Stimulated activated CD4-positive, alpha-beta T cell treated with anti-CD3 and anti-CD28 coated beads, Interleukin-1b, Interleukin-23, amount 100 ng/mL, for 1 hour (primary cell): ENCODE measurements around the gene DCAF15.
"Not testable (repeated sequence)": the region's sequence is repeated elsewhere in the genome, so short reads cannot be mapped to it uniquely, and the experiment has no call there.

ENCODE experiments used
- DNase-seq, 2 donors: peaks; one replicate each; pipeline ENCODE4 v3.0.0-alpha.2; 2020; ENCODE audit warnings: low read depth in 2 of 2

Gene DCAF15, protein sequence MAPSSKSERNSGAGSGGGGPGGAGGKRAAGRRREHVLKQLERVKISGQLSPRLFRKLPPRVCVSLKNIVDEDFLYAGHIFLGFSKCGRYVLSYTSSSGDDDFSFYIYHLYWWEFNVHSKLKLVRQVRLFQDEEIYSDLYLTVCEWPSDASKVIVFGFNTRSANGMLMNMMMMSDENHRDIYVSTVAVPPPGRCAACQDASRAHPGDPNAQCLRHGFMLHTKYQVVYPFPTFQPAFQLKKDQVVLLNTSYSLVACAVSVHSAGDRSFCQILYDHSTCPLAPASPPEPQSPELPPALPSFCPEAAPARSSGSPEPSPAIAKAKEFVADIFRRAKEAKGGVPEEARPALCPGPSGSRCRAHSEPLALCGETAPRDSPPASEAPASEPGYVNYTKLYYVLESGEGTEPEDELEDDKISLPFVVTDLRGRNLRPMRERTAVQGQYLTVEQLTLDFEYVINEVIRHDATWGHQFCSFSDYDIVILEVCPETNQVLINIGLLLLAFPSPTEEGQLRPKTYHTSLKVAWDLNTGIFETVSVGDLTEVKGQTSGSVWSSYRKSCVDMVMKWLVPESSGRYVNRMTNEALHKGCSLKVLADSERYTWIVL

DNA sequence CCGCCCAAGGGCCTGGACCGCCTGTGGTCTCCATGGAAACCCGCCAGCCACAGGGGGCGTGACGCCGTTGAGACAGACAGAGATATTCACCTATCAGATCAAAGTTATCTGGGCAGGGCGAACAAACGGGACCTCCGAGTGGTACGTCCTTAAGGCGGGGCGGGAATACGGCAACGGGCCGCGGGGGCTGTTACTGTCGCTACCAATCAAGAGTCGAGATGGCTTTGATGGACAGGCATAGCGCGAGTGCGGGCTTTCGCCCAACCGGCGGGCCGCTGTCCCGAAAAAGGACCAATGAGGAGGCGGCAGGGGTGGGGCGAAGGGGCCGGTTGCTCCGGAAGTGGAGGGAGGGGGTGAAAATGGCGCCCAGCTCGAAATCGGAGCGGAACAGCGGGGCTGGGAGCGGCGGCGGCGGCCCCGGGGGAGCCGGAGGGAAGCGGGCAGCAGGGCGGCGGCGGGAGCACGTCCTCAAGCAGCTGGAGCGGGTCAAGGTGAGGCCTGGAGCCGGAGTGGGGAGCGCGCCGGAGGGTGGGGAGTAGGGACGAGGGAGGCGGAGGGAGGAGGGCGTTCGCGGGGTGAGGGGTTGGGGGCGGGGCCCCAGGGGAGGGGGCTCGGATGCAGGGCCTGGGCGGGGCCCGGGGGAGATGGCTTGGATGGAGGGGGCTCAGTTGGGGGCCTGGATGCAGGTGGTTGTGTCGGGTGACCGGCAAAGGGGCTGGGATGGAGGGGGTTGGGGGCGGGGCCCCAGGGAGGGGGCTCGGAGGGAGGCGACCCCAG is at the start of gene DCAF15:
Gene DCAF15, plus strand, starts transcription at position 356 of the 777 bp plus-strand sequence. Its CDS starts 4 bp downstream, at position 360.
- DNase-seq, result peak; percentile 93 to 97

GRCh38 chr19:13902993-13903555 is 49.2 kb upstream of the DCAF15 start:
- DNase-seq, result no peak

DNA sequence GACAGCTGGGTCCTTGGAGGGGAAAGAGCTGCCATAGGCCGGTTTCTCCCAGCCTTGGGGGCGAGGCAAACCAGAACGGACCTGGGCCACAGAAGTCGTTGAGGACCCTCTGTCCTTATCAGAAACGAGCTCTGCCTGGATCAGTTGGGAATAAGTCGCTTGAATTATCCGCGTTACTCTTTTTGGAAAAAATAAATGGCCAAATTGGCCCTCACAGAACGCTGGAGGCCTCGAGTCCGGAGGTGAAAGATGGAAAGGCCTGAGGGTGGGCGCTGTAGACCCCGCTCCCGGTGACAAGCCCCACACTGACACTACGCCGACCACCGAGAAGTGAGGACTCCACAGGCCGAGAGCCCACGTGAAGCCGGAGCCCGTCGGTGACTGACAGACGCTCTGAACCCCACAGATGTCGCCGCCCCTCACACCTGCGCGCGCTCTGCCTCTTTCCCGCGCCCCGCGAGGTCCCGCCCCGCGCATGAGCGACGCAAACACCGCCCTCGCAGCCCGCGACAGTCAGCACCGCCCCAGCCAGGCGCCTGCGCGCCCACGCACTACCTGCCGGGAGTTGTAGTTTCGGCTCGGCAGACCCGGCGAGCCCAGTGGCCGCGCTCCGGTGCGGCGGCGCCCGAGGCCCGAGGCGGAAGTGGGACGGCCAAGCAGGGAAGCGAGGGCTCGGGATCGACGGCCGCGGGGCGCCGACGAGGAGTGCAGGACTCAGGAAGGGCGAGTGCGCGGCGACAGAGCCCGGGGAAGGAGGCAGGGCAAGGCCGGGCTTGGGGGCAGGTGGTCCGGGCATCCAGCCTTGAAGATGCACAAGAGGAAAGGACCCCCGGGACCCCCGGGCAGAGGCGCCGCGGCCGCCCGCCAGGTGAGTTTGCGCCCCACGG is 46.4 kb upstream of the DCAF15 start, which contains the start of the genes BRME1 and CC2D1A:
Gene BRME1, minus strand, starts transcription at position 484 of the 887 bp plus-strand sequence. CDS start 1,225 bp downstream, outside the sequence.
Gene CC2D1A, plus strand, starts transcription at position 568 of the 887 bp plus-strand sequence. Its CDS starts 241 bp downstream, at position 809.
- DNase-seq, result peak; percentile 79 to 90

DNA sequence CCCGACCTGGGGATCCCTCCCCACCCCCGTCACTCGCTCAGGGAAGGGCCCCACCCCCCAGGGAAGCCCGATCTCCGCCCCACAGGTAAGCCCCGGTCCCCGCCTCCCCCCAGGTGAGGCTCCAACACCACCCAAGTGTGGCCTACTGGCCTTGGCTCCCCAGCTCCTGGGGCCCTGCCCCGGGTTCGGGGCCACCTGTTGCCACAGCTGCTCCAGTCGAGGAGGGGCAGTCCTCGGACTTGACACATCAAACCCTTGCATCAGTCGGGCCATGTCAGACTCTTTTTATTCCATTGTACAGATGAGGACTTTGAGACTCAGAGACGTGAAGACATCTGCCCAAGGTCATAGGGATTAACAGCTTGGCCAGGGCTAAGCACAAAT is 45.8 kb upstream of the DCAF15 start:
- no peak for DNase-seq

DNA sequence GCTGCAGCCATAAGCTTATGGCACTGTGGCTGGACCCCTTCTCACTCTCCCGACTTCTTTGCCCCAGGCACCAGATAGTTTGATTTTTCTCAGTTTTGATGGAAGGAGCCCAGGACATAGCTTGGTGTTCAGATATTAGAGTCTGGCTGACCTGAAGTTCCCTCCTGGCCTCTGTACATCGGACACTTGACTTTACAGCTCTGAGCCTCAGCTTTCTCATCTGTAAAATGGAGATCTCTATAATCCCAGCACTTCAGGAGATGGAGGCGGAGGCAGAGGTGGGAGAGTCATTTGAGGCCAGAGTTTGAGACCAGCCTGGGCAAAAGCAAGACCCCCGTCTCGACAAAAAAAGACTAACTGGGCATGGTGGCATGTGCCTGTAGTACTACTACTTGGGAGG is 45.4 kb upstream of the DCAF15 start:
- DNase-seq, result no peak

DNA sequence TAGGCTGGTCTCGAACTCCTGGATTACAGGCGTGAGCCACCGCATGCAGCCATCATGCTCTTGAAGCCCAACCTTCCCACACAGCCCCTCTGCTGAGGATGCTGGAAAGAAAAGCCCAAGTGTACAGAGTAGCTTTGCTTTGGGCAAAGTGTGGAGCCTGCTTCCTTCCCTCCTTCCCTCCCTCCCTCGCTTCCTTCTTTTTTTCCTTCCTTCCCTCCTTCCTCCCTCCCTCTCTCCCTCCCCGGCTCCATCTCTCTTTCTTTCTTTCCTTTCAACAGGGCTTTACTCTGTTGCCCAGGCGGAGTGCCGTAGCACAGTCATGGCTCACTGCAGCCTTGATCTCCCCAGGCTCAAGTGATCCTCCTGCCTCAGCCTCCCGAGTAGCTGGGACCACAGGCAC is 43.6 kb upstream of the DCAF15 start:
- no peak for DNase-seq

DNA sequence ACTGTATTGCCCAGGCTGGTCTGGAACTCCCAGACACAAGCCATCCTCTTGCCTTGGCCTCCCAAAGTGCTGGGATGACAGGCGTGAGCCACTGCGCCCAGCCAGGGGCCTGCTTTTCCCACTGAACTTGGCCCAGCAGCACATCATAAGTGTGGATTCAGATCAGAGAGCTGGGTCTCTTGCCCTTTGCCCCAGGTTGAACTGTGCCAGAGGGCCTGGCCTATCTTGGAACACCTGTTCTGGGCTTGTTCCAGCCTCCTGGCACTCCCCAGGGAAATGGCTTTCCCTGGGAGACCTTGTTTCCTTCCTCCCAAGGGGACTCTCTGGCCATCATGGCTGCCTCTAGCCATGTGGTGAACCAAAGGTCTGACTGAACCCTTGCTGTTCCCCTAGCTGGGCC is 42.9 kb upstream of the DCAF15 start:
- DNase-seq, result no peak

- DNase-seq, result no peak
Observed at GRCh38 chr19:13913352-13913751, 39.0 kb upstream of the DCAF15 start.

DNA sequence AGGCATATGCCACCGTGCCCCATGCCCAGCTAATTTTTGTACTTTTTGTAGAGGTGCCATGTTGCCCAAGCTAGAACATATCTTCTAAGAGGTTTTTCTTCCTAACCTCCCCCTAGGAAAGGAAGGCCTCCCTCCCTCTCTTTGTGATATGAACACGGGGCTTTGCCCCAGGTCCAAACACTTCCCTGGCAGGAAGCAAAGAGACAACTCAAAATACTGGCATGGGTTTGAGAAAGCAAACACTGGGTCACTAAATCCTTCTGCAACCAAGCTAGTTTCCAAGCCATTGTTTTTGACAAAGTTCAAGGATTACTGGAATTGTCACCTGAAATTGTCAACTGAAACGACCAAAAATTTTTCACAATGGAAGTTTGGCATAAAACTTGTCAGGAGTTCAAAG is 37.5 kb upstream of the DCAF15 start:
- DNase-seq, result no peak

GRCh38 chr19:13917888-13918406 is 34.4 kb upstream of the DCAF15 start:
- no peak for DNase-seq

- DNase-seq, result no peak
Observed at GRCh38 chr19:13918726-13919411, 33.4 kb upstream of the DCAF15 start.

DNA sequence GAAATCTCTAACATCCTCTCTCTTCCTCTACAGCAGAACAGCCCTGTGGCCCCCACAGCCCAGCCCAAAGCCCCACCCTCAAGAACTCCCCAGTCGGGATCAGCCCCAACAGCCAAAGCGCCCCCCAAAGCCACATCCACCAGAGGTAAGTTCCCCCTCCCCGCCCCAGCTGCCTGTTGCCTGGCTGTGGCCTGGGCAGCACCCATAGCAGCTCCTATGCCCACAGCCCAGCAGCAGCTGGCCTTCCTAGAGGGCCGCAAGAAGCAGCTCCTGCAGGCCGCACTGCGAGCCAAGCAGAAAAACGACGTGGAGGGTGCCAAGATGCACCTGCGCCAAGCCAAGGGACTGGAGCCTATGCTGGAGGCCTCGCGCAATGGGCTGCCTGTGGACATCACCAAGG is 31.8 kb upstream of the DCAF15 start:
- no peak for DNase-seq

DNA sequence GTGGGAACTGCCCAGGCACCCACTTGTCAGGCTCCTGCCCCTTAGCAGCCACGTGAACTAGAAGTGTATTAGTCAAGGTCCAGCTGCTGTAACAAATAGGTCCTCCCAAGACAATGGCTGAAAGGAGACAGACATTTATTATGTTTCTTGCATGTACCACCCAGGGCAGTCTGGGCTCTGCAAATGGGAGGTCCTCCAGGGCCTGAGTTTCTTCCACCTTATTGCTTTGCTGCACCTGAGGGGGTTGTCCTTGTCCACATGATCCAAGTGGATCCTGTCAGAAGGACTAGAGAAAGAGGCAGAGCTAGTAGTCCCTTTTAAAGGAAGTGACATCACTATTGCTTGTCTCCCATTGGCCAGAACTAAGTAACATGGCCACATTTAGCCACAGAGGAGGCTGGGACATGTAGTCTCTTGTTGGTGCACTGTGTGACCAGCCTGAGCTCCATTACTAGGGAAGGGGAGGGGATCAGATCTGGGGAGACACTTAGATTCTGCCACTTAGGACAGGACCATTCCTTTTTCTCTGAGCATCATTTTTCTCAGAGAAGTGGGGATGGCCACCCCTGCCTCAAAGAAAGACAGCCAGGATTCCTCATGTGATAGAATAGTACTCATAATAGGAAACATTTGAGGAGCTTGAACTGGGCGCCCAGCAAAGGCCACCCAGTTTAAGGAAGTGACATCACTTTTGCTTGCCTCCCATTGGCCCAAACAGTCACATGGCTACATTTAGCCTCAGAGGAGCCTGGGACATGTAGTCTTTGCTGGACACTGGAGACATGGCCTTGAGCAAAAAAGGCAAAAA is 31.2 kb upstream of the DCAF15 start:
- no peak for DNase-seq

GRCh38 chr19:13922118-13922517 is 30.2 kb upstream of the DCAF15 start:
- not testable (repeated sequence) for DNase-seq

- DNase-seq, result no peak
Observed at GRCh38 chr19:13923194-13923987, 28.9 kb upstream of the DCAF15 start.

DNA sequence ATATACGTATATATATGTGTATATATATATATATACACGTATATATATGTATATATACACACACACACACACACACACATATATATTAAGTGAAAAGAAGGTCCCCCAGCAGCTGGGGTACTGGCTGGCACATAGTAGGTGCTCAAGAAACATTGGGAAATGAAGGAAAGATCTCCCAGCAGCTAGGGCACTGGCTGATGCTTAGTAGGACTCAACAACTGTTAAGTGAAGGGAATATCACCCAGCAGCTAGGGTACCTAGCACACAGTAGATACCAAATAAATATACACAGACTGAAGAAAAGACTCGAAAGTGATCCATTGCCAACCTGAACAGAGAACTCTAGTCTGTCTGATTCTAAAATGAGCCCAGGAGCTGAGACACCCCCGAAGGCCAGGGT is 26.3 kb upstream of the DCAF15 start:
- no peak for DNase-seq

- DNase-seq, result no peak
Observed at GRCh38 chr19:13926715-13927114, 25.6 kb upstream of the DCAF15 start.

DNA sequence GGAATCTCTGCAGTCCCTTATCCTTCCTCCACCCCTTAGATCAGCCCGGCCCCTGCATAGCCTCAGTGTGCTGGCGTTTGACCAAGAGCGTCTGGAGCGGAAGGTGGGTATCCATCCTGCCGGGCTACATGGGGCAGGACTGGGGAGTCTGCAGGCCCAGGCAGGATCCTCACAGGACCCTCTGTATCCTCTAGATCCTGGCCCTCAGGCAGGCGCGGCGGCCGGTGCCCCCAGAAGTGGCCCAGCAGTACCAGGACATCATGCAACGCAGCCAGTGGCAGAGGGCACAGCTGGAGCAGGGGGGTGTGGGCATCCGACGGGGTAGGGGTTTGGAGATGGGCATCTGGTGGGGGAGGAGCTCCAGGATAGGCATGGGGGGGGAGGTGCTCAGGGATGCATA is 23.0 kb upstream of the DCAF15 start:
- DNase-seq, result no peak
